OCI-LY7 (cell line): ENCODE data around the gene MISP. TPM values are rescaled to one million over a fixed set of nuclear protein-coding genes. Genes with fewer than 3 reads are reported as not detected.

ENCODE experiments used
- BruUV-seq: library from RNA; stranded (reverse); fragments of 400-500 nt; replicated peaks from 2 replicates; lab custom pipeline; 2021; lab: Mats Ljungman, UMichigan
- CTCF ChIA-PET: fragments of 300-600 bp; sonication (Branson Sonifier 250); formaldehyde crosslinking; loops from one replicate; lab custom pipeline; 2022; ENCODE audit warnings: antibody characterized with exemption; ENCODE audit not compliant: unreplicated experiment; lab: Charles Lee
- POLR2A ChIA-PET: fragments of 300-600 bp; sonication (Branson Sonifier 250); formaldehyde crosslinking; loops from one replicate; lab custom pipeline; 2022; ENCODE audit warnings: antibody characterized with exemption; lab: Charles Lee
- DNase-seq: peaks from one replicate; pipeline ENCODE4 v3.0.0-alpha.2; 2015; ENCODE audit warnings: low spot score
- H2AFZ ChIP-seq: fragments of 200-600 bp; sonication (generic), shearing (Covaris generic); 2 replicates; pipeline ENCODE4 v1.6.1; 2014; ENCODE audit warnings: mild to moderate bottlenecking, antibody characterized with exemption, low read length, moderate library complexity
- H3K27ac ChIP-seq: fragments of 200-600 bp; sonication (generic); 2 replicates; pipeline ENCODE4 v1.5.1; 2014; ENCODE audit warnings: mixed run types, low read depth, mild to moderate bottlenecking, moderate library complexity, low read length, inconsistent platforms; ENCODE audit not compliant: poor library complexity, severe bottlenecking
- H3K36me3 ChIP-seq: fragments of 200-600 bp; sonication (generic); 2 replicates; pipeline ENCODE4 v1.6.1; 2014; ENCODE audit warnings: mild to moderate bottlenecking, antibody characterized with exemption, low read length, moderate library complexity, mixed read lengths; ENCODE audit not compliant: insufficient read depth
- H3K4me1 ChIP-seq: fragments of 200-600 bp; sonication (generic); 2 replicates; pipeline ENCODE4 v1.5.1; 2014; ENCODE audit warnings: mild to moderate bottlenecking, low read length; ENCODE audit not compliant: insufficient read depth, poor library complexity, severe bottlenecking
- H3K4me2 ChIP-seq: fragments of 200-600 bp; sonication (generic); 2 replicates; pipeline ENCODE4 v1.6.1; 2014; ENCODE audit warnings: mild to moderate bottlenecking, low read length
- H3K4me3 ChIP-seq: fragments of 200-600 bp; sonication (generic); 2 replicates; pipeline ENCODE4 v1.5.1; 2014; ENCODE audit warnings: mild to moderate bottlenecking, low read depth, low read length; ENCODE audit not compliant: poor library complexity, severe bottlenecking
- H3K79me2 ChIP-seq: fragments of 200-600 bp; sonication (generic); 2 replicates; pipeline ENCODE4 v1.6.1; 2016; ENCODE audit warnings: low read depth, mild to moderate bottlenecking, low read length, moderate library complexity, mixed read lengths; ENCODE audit not compliant: insufficient read depth
- H3K9me2 ChIP-seq: fragments of 200-600 bp; sonication (generic); 2 replicates; pipeline ENCODE4 v1.6.1; 2016; ENCODE audit warnings: mild to moderate bottlenecking, low read length, mixed read lengths; ENCODE audit not compliant: insufficient read depth
- H3K9me3 ChIP-seq: fragments of 200-600 bp; sonication (generic); 2 replicates; pipeline ENCODE4 v1.6.1; 2014; ENCODE audit warnings: mild to moderate bottlenecking, mixed run types, low read length, mixed read lengths
- H4K20me1 ChIP-seq: fragments of 200-600 bp; sonication (generic); 2 replicates; pipeline ENCODE4 v1.6.1; 2014; ENCODE audit warnings: mild to moderate bottlenecking, antibody characterized with exemption, low read length, moderate library complexity, mixed read lengths; ENCODE audit not compliant: insufficient read depth
- CTCF ChIP-seq: fragments of 200-600 bp; sonication (generic); conservative IDR thresholded peaks from 2 replicates; pipeline ENCODE4 v1.5.1; 2014; ENCODE audit warnings: mild to moderate bottlenecking, antibody characterized with exemption, low read length, moderate library complexity, mixed read lengths
- EZH2phosphoT487 ChIP-seq: fragments of 200-600 bp; sonication (generic); IDR thresholded peaks from 2 replicates; pipeline ENCODE4 v1.6.1; 2018; ENCODE audit warnings: low read depth, borderline replicate concordance, mild to moderate bottlenecking, mixed run types, antibody characterized with exemption, low read length, moderate library complexity, mixed read lengths
- intact Hi-C: fragments of 100-400 bp; cut with micrococcal nuclease; formaldehyde crosslinking; loops from one replicate; pipeline ENCODE4 v1.10.0; 2022; ENCODE audit not compliant: unreplicated experiment
- total RNA-seq, 2 experiments: library from RNA; depleted of rRNA in 1 of 2; stranded (reverse); fragments of >200 nt in 1 of 2; shearing (Covaris generic) in 1 of 2; gene quantifications; 2 replicates each; pipeline ENCODE4 v1.2.3, GENCODE V29; 2014 to 2022

Gene MISP
- total RNA-seq, 2 experiments from 2014 or later = 0.23 TPM; not detected in 1

- no peak for DNase-seq
- Histone ChIP-seq H3K9me3 (no peaks in the 10 kb centered on the region), H4K20me1 (no peaks in the 10 kb centered on the region), H3K4me1 (peaks cover 7% of the 10 kb centered on the region), H3K4me3 (no peak within 1 kb of the TSS), H3K79me2 (no peaks in the 10 kb centered on the region), H3K9me2 (no peaks in the 10 kb centered on the region), H3K36me3 (no peaks in the 10 kb centered on the region), H3K27ac (no peak within 1 kb of the TSS), H3K4me2 (no peak within 1 kb of the TSS), H2AFZ (no peak within 1 kb of the TSS)
- TF ChIP-seq EZH2phosphoT487 (no peak), CTCF (no peak)
- ChIA-PET CTCF (no interaction called here), POLR2A (no interaction called here)
- intact Hi-C loops = no loop called here
- BruUV-seq = no TSS peak
These were observed 42.5 kb upstream of the MISP start, which contains the start of gene PALM for GRCh38 chr19:708154-709143. PALM (plus strand) TSS chr19:708935; CDS start chr19:709147, 212 bp downstream.

- H3K9me3 ChIP-seq = no peaks in the 10 kb centered on the region
- H3K79me2 ChIP-seq = no peaks in the 10 kb centered on the region
- no peaks in the 10 kb centered on the region for H3K36me3 ChIP-seq
- H3K4me1 ChIP-seq = peaks cover 2% of the 10 kb centered on the region
- ChIA-PET CTCF (no interaction called here), POLR2A (no interaction called here)
- H3K27ac ChIP-seq = no peak overlapping the region
- no peak for DNase-seq
- H3K9me2 ChIP-seq = no peaks in the 10 kb centered on the region
- no peak overlapping the region for H3K4me2 ChIP-seq
- no peaks in the 10 kb centered on the region for H4K20me1 ChIP-seq
- H2AFZ ChIP-seq = no peak overlapping the region
- intact Hi-C loops = no loop called here
- no peak overlapping the region for H3K4me3 ChIP-seq
- no peak for TF ChIP-seq CTCF
- no peak for TF ChIP-seq EZH2phosphoT487
- no TSS peak for BruUV-seq
These were observed 41.5 kb upstream of the MISP start for GRCh38 chr19:709196-709964.
